ENCODE measurements around the gene YLPM1. TPM values are rescaled to one million over a fixed set of nuclear protein-coding genes. Genes with fewer than 3 reads are reported as not detected.

YLPM1 gene
- total RNA-seq (ENCODE audit: unreplicated experiment) = 74.9 TPM
- long read RNA-seq, partial matches to known transcripts = 2 of 2 reads
- long read RNA-seq, other reads (novel, unspliced or antisense) = 0 of 2 reads

GRCh38 chr14:74762917-74763802 is at the start of gene YLPM1:
TSS of gene YLPM1 (plus strand) at chr14:74763316. CDS start at chr14:74763490, 174 bp downstream.
- peaks cover 38% of the 10 kb centered on the region for H3K4me1 Mint-ChIP-seq (ENCODE audit: unreplicated experiment)
- TF ChIP-seq CTCF (IDR thresholded peaks at IDR 0.05; ENCODE audit: unreplicated experiment) = no peak
- peak; percentile 88 for DNase-seq (ENCODE audit: low spot score)
- H3K4me3 Mint-ChIP-seq (ENCODE audit: unreplicated experiment) = peak within 1 kb of the TSS; percentile 97
- peak within 1 kb of the TSS; percentile 99 for H3K27ac Mint-ChIP-seq (ENCODE audit: unreplicated experiment)
- H3K9me3 Mint-ChIP-seq (ENCODE audit: unreplicated experiment) = no peaks in the 10 kb centered on the region
- peaks cover 2% of the 10 kb centered on the region for H3K36me3 Mint-ChIP-seq (ENCODE audit: low read depth, unreplicated experiment)
- peaks cover 2% of the 10 kb centered on the region for H3K27me3 Mint-ChIP-seq (ENCODE audit: unreplicated experiment)

- Mint-ChIP-seq H3K27ac (ENCODE audit: unreplicated experiment) (peak overlapping the region; percentile 99), H3K9me3 (ENCODE audit: unreplicated experiment) (no peaks in the 10 kb centered on the region), H3K36me3 (ENCODE audit: low read depth, unreplicated experiment) (peaks cover 6% of the 10 kb centered on the region), H3K4me1 (ENCODE audit: unreplicated experiment) (peaks cover 21% of the 10 kb centered on the region), H3K27me3 (ENCODE audit: unreplicated experiment) (peaks cover 4% of the 10 kb centered on the region), H3K4me3 (ENCODE audit: unreplicated experiment) (peak overlapping the region; percentile 99)
- no peak for DNase-seq (ENCODE audit: low spot score)
- TF ChIP-seq CTCF (IDR thresholded peaks at IDR 0.05; ENCODE audit: unreplicated experiment) = no peak
These were observed 49.8 kb upstream of the YLPM1 start for GRCh38 chr14:74713395-74713735.

GRCh38 chr14:74720526-74720925 is 42.6 kb upstream of the YLPM1 start:
- H3K36me3 Mint-ChIP-seq (ENCODE audit: low read depth, unreplicated experiment) = peaks cover 15% of the 10 kb centered on the region
- H3K4me3 Mint-ChIP-seq (ENCODE audit: unreplicated experiment) = no peak overlapping the region
- TF ChIP-seq CTCF (IDR thresholded peaks at IDR 0.05; ENCODE audit: unreplicated experiment) = no peak
- no peaks in the 10 kb centered on the region for H3K27me3 Mint-ChIP-seq (ENCODE audit: unreplicated experiment)
- no peaks in the 10 kb centered on the region for H3K9me3 Mint-ChIP-seq (ENCODE audit: unreplicated experiment)
- H3K4me1 Mint-ChIP-seq (ENCODE audit: unreplicated experiment) = no peaks in the 10 kb centered on the region
- no peak overlapping the region for H3K27ac Mint-ChIP-seq (ENCODE audit: unreplicated experiment)
- no peak for DNase-seq (ENCODE audit: low spot score)

GRCh38 chr14:74723134-74723533 is 40.0 kb upstream of the YLPM1 start:
- TF ChIP-seq CTCF (IDR thresholded peaks at IDR 0.05; ENCODE audit: unreplicated experiment) = no peak
- DNase-seq (ENCODE audit: low spot score) = no peak

GRCh38 chr14:74732387-74732786 is 30.7 kb upstream of the YLPM1 start:
- Mint-ChIP-seq H3K27ac (ENCODE audit: unreplicated experiment) (no peak overlapping the region), H3K27me3 (ENCODE audit: unreplicated experiment) (no peaks in the 10 kb centered on the region), H3K4me1 (ENCODE audit: unreplicated experiment) (no peaks in the 10 kb centered on the region), H3K4me3 (ENCODE audit: unreplicated experiment) (no peak overlapping the region), H3K9me3 (ENCODE audit: unreplicated experiment) (no peaks in the 10 kb centered on the region), H3K36me3 (ENCODE audit: low read depth, unreplicated experiment) (peaks cover 19% of the 10 kb centered on the region)
- no peak for TF ChIP-seq CTCF (IDR thresholded peaks at IDR 0.05; ENCODE audit: unreplicated experiment)
- no peak for DNase-seq (ENCODE audit: low spot score)

More at GRCh38 chr14:74723134-74723533, 40.0 kb upstream of the YLPM1 start:
- H3K4me1 Mint-ChIP-seq (ENCODE audit: unreplicated experiment) = no peaks in the 10 kb centered on the region
- H3K36me3 Mint-ChIP-seq (ENCODE audit: low read depth, unreplicated experiment) = peaks cover 9% of the 10 kb centered on the region
- no peaks in the 10 kb centered on the region for H3K27me3 Mint-ChIP-seq (ENCODE audit: unreplicated experiment)
- no peak overlapping the region for H3K27ac Mint-ChIP-seq (ENCODE audit: unreplicated experiment)
- no peak overlapping the region for H3K4me3 Mint-ChIP-seq (ENCODE audit: unreplicated experiment)
- no peaks in the 10 kb centered on the region for H3K9me3 Mint-ChIP-seq (ENCODE audit: unreplicated experiment)
